H1 (cell line): Measurements from ENCODE around the gene FXN.

Source experiments
- CHD2 ChIP-seq: IDR thresholded peaks from 2 replicates; pipeline ENCODE4 v1.6.1; 2012; ENCODE audit warnings: low read length, improper control_type of control experiment
- CHD7 ChIP-seq: fragments of 300-600 bp; sonication (generic); IDR thresholded peaks from 2 replicates; pipeline ENCODE4 v1.7.1; 2012; ENCODE audit warnings: low read length, moderate library complexity, mild to moderate bottlenecking, inconsistent platforms; ENCODE audit not compliant: insufficient replicate concordance
- EZH2 ChIP-seq: fragments of 200-600 bp; sonication (generic); IDR thresholded peaks from 2 replicates; pipeline ENCODE4 v1.7.1; 2012; ENCODE audit warnings: low read depth, mild to moderate bottlenecking, moderate library complexity, low read length, inconsistent platforms; ENCODE audit not compliant: severe bottlenecking
- JUND ChIP-seq: IDR thresholded peaks from 2 replicates; pipeline ENCODE4 v1.6.1; 2011; ENCODE audit warnings: mild to moderate bottlenecking, improper control_type of control experiment, low read length
- POLR2A ChIP-seq, 2 experiments: IDR thresholded peaks; 1 replicate in 1 of 2; 2 replicates in 1 of 2; pipeline ENCODE4 v1.6.1; 2011; ENCODE audit warnings: low read depth in 2 of 2, low read length in 2 of 2, mild to moderate bottlenecking in 2 of 2; ENCODE audit errors: control extremely low read depth in 1 of 2
- POLR2AphosphoS5 ChIP-seq: IDR thresholded peaks from 2 replicates; pipeline ENCODE4 v1.6.1; 2011; ENCODE audit warnings: low read depth, low read length
- SP1 ChIP-seq: IDR thresholded peaks from 2 replicates; pipeline ENCODE4 v1.6.1; 2011; ENCODE audit warnings: low read depth, low read length
- SUZ12 ChIP-seq: fragments of 200-600 bp; sonication (generic); IDR thresholded peaks from 2 replicates; pipeline ENCODE4 v1.6.1; 2012; ENCODE audit warnings: mild to moderate bottlenecking, inconsistent platforms, low read length, moderate library complexity, mixed read lengths

- no peak for TF ChIP-seq SUZ12
- TF ChIP-seq POLR2AphosphoS5, result no peak
- TF ChIP-seq POLR2A (IDR thresholded peaks at IDR 0.05; ENCODE audit: control extremely low read depth in 1 of 2, low read depth in 2 of 2, low read length in 2 of 2), result no peak
- no peak for TF ChIP-seq EZH2
- TF ChIP-seq CHD7, result no peak
- TF ChIP-seq JUND, result no peak
- TF ChIP-seq CHD2, result no peak
- TF ChIP-seq SP1, result no peak
Measured at GRCh38 chr9:69083321-69083720, 47.8 kb downstream of the FXN start.
